ENCODE data around the gene CDC37L1.

The CDC37L1 gene

DNA sequence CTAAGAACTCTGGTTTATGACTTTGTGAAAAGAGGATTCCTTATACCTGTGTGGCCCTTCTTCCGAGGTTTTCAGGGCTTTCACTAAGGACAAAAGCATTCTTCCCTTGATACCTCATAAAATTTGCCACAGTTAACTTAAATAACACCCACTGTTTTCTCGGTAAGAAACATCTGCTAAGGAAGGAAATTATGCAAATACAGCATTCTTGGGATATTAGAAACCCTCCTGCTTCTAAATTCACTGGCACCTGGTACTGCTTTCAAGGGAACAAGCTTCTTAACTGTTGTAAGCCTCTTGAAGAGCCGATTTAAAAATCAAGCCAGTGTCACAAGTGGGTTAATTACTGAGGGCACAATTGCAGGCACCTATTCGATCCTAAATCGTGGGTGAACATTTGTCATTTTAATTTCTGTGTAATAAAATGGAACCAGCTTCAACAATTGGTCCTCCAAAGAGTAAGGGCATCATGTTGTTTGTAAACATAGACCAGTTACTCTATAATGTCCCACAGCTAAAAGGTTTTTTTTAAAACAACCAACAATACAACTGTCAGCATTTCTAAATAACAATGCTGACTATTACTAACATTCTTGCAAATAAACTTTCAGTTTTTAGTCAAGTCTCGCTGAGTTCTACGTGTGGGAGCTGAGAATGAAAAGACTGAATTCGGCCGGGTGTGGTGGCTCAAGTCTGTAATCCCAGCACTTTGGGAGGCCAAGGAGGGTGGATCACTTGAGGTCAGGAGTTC lies 35.1 kb downstream of the CDC37L1 start:
- no peak for DNase-seq (ENCODE audit: low read depth)

DNA sequence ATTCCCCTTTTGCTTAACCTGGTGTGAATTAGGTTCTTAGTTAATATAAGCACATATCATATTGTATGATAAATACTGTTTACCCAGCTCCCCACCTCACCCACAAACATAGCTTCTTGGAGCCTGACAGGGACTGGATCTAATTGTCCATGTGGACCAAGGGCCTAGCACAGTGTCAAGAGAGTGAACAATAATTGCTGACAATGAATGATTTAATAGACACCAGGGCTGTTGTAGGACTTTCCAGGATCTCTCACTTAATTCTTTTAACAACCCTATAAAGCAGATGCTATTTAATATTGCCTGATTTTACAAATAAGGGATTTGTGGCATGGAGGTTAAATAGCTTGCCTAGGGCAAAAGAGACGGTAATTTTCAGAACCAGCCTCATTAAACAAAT lies 36.8 kb downstream of the CDC37L1 start:
- DNase-seq (ENCODE audit: low read depth) = no peak

DNA sequence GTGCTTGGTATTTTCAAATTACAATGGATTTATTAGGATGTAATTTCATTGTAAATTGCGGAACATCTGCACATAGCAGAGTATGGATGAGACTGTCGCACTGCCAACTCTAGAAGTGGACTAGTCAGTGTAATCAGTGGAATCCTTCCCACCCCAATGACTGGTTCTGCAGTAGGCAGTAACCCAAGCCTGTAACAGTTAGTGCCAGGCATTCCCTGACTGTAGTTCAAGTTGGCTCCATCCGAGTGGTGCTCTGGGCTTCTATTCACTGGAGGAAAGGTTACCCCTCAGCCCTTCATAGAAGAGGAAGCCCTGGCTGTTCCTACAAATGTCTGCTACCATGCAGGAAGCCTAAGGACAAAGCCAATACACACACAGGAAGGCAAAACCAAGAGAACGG lies 38.4 kb downstream of the CDC37L1 start:
- DNase-seq (ENCODE audit: low read depth) = no peak

DNA sequence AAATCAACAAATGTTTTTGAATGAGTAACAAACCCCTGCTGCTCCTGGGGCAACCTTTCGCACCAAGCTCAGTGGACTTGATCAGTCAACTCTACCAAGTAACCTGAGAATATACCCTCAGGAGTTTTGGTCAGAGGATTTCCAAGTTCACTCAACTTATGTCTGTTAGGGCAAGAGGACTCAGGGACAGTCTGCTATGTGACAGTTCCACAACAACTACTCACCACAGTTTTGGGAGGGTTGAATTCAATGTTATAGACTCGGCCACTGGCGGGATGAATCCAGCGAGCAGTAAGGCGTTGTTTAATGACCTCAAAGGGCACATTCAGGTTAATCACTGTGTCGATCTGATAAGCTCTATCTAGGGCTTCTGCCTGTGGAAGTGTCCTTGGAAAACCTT lies 39.5 kb downstream of the CDC37L1 start:
- DNase-seq (ENCODE audit: low read depth) = no peak

DNA sequence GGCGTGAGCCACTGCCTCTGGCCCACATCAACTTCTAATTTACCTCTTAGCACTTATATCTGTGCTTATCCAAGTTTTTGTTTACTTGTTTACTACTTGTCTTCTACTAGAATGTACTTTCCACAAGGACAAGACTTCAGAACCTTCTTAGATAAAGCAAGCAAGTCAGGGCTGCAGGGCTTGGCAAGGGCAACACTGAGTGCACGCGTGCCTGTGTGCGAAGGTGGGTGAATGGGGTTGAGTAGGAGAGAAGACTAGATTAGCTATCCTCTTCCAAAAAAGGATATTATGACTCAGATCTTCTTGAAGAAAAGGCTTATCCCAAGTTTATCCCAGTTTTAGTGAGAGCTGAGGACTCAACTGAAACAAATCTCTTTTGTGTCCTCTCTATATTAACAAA lies 42.4 kb downstream of the CDC37L1 start:
- no peak for DNase-seq (ENCODE audit: low read depth)

DNA sequence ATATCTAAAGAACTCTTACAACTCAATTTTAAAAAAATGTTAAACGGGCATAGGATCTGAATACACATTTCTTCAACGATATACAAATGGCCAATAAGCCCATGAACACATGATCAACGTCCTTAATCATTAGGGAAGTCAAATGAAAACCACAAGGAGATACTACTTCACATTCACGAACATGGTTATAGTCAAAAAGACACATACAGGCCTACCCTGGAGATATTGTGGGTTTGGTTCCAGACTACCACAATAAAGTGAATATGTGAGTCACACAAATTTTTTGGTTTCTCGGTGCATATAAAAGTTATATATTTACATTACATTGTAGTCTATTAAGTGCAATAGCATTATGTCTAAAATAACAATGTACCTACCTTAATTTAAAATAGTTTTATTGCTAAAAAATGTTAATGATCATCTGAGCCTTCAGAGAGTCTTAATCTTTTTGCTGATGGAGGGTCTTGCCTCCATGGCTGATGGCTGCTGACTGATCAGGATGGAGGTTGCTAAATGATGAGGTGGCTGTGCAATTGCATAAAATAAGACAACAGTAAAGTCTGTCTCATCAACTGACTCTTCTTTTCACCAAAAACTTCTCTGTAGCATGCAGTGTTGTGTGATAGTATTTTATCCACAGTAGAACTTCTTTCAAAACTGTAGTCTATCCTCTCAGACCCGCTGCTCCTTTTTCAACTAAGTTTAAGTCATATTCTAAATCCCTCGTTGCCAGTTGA lies 46.5 kb downstream of the CDC37L1 start:
- DNase-seq (ENCODE audit: low read depth) = no peak

DNA sequence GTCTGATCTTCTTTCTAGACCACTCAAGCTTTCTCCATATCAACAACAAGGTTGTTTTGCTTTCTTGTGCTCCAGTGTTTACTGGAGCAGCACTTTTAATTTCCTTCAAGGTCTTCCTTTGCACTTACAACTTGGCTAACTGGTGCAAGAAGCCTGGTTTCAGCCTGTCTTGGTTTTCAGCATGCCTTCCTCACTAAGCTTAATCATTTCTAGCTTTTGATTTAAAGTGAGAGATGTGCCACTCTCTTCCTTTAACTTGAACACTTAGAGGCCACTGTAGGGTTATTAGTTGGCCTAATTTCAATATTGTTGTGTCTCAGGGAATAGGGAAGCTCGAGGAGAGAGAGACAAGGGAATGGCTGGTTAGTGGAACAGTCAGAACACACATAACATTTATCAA lies 48.2 kb downstream of the CDC37L1 start:
- DNase-seq (ENCODE audit: low read depth) = no peak

DNA sequence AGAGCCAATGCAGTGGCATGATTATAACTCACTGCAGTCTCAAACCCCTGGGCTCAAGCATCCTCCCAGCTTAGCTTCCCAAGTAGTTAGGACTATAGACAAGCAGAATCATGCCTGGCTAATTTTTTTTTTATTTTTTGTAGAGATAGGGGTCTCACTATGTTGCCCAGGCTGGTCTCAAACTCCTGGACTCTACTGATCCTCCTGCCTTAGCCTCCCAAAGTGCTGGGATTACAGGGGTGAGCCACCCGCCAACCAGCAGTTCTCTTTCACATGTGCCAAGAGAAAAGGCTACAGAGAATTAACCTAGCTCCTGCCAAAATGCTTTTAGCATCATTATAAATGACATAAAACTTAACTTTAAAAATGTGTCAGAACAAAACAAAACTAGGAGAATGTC lies 53.5 kb downstream of the CDC37L1 start:
- no peak for DNase-seq (ENCODE audit: low read depth)

DNA sequence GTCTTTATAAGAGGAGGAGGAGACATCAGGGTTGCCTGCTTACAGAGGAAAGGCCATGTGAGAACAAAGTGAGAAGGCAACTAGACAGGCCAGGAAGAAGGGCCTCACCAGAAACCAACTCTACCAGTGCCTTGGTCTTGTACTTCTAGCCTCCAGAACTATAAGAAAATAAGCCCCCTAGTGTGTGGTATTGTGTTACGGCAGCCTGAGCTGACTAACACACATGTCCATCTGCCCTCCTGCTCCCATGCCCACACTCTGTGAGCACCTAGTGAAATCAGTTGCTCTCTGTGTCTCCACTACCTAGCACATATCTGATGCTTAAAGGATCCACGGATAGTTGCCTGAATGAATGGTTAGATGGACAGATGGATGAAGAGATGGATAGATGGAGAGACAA lies 54.8 kb downstream of the CDC37L1 start:
- no peak for DNase-seq (ENCODE audit: low read depth)

DNA sequence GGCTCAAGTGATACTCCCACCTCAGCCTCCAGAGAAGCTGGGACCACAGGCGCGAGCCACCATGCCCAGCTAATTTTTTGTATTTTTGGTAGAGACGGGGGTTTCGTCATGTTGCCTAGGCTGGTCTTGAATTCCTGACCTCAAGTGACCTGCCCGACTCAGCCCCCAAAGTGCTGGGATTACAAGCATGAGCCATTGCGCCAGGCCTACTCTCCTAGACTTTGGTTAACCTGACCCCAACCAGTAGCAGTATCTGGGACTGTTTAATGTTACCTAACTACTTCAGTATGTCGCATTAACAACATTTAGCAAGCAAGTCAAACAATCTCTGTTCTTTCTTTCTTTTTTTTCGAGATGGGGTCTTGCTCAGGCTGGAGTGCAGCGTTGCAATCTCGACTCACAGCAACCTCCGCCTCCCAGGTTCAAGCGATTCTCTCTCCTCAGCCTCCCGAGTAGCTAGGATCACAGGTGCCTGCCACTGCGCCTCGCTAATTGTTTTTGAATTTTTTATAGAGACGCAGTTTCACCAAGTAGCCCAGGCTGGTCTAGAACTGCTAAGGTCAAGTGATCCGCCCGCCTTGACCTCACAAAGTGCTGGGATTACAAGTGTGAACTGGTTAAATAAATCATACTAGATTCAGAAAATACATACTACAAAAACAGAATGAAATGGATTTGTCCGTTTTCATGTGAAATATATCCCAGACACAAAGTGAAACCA lies 59.7 kb downstream of the CDC37L1 start:
- DNase-seq (ENCODE audit: low read depth) = no peak

DNA sequence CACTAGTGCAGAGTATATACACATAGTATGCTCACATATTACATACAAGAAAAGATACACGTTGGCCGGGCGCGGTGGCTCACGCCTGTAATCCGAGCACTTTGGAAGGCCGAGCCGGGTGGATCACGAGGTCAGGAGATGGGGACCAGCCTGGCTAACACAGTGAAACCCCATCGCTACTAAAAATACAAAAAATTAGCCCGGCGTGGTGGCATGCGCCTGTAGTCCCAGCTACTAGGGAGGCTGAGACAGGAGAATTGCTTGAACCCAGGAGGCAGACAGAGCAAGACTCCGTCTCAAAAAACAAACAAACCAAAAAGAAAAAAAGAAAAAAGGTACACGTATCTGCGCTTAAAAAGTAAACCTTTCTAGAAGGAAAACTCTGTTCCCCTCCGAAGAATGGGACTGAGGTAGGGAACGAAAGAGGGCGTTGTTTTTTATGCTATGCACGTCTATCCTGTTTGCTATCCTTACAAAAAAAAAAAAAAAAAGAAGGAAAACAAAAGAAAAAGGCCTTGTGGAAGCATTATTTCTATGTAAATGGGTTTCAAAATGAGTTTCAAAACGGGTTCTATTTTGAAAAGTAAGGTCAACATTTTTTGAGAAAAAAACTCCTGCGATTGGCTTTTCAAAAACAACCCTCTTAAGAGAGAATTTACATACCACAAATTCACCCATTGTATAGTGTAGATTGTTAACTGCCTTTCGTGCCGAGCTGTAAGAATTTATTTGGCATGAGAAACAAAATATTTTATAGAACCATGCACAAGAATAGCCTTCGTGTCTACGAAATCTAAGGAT lies 60.4 kb downstream of the CDC37L1 start:
- DNase-seq (ENCODE audit: low read depth) = no peak

DNA sequence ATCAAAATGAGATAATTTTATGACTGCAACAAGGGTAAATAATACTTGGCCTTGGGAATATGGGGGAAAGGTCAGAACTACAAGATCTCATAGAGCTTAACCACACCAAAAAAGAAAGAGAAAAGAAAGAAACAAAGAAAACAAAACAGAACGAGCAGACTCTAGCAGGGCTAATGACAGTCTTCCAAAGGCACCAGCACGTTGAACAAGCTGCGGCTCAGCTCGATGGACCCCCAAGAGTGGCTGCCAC lies 60.9 kb downstream of the CDC37L1 start:
- no peak for DNase-seq (ENCODE audit: low read depth)

DNA sequence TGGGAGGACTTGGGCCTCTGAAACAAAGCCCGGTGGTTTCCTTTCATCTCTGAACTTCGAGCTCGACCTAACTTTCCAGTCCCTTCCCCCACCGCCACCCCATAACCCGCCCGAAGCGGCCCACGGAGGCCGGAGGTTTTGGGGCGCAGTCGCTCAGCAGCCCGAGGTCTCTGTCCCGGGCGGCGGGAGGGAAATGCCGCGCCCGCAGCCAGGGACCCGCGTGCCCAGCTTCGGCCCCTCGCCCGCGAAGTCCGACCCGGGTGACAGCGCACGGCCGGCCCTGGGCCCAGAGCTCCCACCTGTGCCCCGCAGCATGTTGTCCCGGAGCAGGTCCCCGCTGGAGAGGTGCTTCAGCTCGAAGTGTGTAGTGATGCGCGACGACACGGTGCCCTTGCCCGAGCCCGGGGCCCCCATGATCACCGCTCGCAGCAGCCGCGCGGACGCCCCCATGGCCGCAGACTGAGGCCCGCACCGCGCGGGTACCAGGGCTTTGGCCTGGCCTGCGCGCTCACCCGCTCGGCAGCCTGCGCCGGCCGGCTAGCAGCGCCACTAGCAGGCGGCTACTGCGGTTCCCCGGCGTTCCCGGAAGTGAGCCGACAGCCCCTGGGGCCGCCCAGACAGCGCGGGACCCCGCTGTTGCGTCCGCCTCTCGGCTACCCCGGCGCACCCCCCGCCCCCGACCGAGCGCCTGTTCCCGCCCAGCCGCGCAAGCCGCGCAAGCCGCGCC lies 61.4 kb downstream of the CDC37L1 start, which contains the start of gene AK3:
Gene AK3, minus strand, starts transcription at position 565 of the 727 bp plus-strand sequence. Its CDS starts 115 bp downstream, at position 450.
- peak; percentile 72 for DNase-seq (ENCODE audit: low read depth)

DNA sequence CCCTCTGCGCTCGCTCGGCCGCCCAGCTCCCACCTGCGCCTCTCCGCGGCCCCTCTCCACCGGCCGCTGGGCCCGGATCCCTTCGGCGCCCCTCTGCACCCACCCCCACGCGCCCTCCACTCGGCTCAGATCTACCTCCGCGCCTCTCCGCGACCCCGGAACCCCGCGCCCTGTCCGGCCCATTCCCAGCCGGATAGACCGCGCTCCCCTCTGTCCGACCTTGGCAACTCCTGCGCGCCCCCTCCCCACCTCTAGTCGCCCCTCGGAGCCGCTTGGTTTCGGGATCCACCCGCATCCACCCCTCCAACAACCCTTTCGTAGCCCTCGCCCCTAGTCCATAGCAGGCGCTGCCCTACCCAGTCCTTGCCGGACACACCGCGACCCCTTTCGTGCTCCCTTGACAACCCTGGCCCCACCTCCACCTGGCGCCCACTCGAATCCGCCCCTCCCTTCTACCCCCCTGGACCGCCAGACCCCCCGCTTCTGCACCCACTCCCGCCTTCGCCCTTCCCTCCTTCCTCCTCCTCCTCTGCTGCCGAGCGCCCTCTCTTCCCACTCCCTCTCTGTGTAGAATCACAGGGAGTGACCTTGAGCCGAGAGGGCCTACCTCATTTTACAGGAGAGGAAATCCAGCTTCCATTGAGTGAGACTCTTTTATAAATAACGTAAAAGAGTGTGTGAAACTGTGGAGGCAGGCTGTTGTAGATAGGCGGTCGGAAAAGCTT lies 62.2 kb downstream of the CDC37L1 start:
- DNase-seq (ENCODE audit: low read depth) = no peak

DNA sequence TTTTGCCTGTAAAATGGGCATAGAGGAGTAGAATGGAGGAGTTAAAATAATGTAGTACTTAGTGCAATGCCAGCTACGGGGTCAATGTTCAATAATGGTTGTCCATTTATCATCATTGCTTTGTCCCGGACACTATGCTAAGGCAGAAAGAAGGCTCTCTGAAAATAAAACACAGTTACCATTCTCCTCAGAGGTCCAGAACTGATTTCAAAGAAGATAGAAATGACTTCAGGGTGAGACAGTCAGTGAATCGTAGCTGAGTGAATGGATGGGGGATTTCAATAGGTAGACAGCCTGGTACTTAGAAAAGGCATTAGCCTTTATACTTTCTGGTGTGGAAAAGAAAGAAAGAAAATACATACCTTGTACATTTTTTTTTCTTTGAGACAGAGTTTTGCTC lies 62.9 kb downstream of the CDC37L1 start:
- DNase-seq (ENCODE audit: low read depth) = no peak

DNA sequence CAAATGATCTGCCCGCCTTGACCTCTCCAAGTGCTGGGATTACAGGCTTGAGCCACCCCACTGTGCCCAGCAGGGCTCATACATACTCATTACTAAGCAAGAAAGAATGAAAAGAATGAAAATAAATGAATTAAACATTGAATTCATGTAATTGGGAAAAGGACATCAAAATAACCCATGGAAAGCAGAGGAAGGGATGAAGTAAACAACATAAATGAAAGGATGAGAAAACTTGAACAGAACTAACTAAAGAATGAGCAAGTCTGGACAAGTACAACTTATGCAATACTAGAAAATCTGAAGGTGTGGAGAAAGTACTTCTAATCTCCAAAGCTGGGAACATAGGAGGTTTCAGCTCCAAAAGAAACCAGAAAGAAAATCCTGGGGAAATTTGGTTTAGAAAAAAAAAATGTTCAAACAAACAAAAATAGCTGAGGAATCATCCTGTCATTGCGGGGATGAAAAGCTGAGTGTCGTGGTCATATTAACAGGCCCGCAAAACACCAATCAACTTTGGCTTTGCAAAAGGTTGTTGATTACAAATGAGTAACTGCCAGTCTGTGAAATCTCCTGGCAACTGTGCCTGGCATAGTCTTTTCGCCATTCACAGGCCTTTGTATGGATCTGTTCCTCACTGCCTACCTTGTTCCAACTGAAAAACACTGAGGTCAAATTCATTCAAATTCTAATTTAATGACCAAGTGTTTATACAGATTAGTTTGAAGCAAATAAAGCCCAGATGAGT lies 63.9 kb downstream of the CDC37L1 start:
- no peak for DNase-seq (ENCODE audit: low read depth)

DNA sequence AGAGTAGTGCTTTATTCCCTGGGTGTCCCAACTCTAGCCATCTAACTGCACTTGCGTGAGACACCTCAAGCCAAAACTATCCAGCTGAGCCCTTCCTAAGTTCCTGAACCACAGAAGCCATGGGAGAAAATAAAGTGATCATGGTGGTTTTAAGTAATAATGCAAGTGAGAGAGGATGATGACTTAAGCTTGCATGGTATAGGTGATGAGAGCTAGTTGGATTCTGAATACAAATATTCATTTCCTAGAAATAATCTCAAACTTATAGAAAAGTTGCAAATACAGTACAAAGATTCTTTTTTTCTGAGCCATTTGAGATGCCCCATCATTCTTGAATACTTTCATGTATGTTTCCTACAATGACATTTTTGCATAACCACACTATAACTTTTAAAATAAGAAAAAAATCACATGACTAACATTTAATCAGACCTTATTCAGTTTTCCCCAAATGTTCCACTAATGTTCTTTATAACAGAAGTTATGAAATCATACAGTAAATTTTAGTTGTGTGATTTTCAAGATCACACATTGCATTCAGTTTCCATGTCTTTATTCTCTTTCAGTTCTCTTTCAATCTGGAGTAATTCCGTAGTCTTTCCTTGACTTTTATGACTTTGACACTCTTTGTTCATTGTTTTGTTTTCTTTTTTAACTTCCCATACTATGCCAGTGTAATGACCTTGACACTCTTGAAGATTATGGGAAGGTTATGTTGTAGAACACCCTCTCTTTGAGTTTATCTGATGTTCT lies 67.1 kb downstream of the CDC37L1 start:
- no peak for DNase-seq (ENCODE audit: low read depth)

DNA sequence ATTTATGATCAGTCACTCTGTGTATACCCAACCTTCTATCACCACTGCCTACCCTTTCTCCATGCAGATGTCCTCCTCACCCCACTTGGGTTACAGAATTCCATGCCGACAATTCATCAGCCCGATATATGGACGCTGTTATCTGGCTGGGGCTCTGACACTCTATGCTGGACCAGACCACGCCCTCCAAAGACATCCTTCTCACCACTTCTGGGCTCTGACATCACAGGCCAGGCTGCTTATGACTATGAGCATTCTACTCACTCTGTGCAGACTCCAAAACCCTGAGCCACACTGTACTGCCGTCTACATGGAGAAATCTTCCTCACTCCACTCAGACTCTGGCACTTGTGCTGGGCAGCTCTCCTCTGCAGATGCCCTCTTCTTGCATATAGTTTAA lies 69.2 kb downstream of the CDC37L1 start:
- no peak for DNase-seq (ENCODE audit: low read depth)

DNA sequence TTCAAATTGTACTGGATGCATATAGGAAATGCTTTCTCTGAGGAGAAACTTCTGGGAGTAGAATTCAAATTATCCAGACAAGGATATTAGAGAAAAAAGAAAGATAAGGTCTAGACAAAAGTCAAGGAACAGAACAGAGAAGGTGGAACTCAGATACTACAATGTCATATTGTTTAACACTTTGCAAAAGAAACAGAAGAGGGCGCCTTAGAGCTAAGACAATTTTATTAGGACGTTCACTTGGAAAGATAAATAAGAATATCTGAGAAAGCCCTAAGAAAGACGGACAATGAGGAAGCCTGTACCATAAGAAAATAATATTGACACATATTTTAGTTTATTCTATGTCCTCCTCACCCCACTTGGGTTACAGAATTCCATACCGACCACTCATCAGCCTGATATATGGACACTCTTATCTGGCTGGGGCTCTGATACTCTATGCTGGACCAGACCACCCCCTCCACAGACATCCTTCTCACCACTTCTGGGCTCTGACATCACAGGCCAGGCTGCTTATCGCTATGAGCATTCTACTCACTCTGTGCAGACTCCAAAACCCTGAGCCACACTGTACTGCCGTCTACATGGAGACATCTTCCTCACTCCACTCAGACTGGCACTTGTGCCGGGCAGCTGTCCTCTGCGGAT lies 70.8 kb downstream of the CDC37L1 start:
- no peak for DNase-seq (ENCODE audit: low read depth)
